Activated CD8-positive, alpha-beta T cell treated with anti-CD3 and anti-CD28 coated beads for 36 hours (primary cell): ENCODE data around the gene SLAMF7. TPM values are rescaled to one million over a fixed set of nuclear protein-coding genes. Genes with fewer than 3 reads are reported as not detected.

ENCODE experiments used
- ATAC-seq: fragments of 200-7000 bp; cut with Tn5 transposase; one replicate; pipeline ENCODE4 v1.10.0; 2021; ENCODE audit warnings: mild to moderate bottlenecking, moderate library complexity
- CTCF ChIA-PET: fragments of 350-600 bp; sonication (Branson Sonifier 250); formaldehyde crosslinking; loops from one replicate; lab custom pipeline; 2021; ENCODE audit warnings: antibody characterized with exemption; lab: Charles Lee
- POLR2A ChIA-PET: fragments of 350-600 bp; sonication (Branson Sonifier 250); formaldehyde crosslinking; loops from one replicate; lab custom pipeline; 2021; ENCODE audit warnings: antibody characterized with exemption; lab: Charles Lee
- DNase-seq: peaks from one replicate; pipeline ENCODE4 v3.0.0-alpha.2; 2020
- H3K27ac Mint-ChIP-seq: one replicate; pipeline ENCODE4 v1.8.0; 2021; ENCODE audit warnings: mild to moderate bottlenecking, mixed read lengths
- H3K27me3 Mint-ChIP-seq: one replicate; pipeline ENCODE4 v1.8.0; 2021; ENCODE audit warnings: mixed read lengths
- H3K36me3 Mint-ChIP-seq: one replicate; pipeline ENCODE4 v1.8.0; 2021; ENCODE audit warnings: low read depth, mixed read lengths
- H3K4me1 Mint-ChIP-seq: one replicate; pipeline ENCODE4 v1.8.0; 2021; ENCODE audit warnings: low read depth, mixed read lengths
- H3K4me3 Mint-ChIP-seq: one replicate; pipeline ENCODE4 v1.8.0; 2021; ENCODE audit warnings: mild to moderate bottlenecking, moderate library complexity, mixed read lengths
- H3K9me3 Mint-ChIP-seq: one replicate; pipeline ENCODE4 v1.8.0; 2021; ENCODE audit warnings: mixed read lengths
- CTCF ChIP-seq: fragments of 200-600 bp; IDR thresholded peaks from one replicate; pipeline ENCODE4 v1.8.0; 2022; ENCODE audit warnings: antibody characterized with exemption, mild to moderate bottlenecking
- intact Hi-C: fragments of 100-400 bp; cut with micrococcal nuclease; formaldehyde crosslinking; loops from one replicate; pipeline ENCODE4 v1.10.0; 2022
- total RNA-seq, 2 experiments: library from RNA; stranded (reverse); gene quantifications; one replicate each; pipeline ENCODE4 v1.2.3, GENCODE V29; 2021

The SLAMF7 gene
- total RNA-seq, 2 experiments from 2014 or later: 90.0 to 93.5 TPM

GRCh38 chr1:160748878-160749269, 9.8 kb downstream of the SLAMF7 start:
- peaks cover 95% of the 10 kb centered on the region for H3K4me1 Mint-ChIP-seq
- H3K9me3 Mint-ChIP-seq: peaks cover 5% of the 10 kb centered on the region
- ATAC-seq (no peak), DNase-seq (no peak)
- no peak for TF ChIP-seq CTCF
- no peak overlapping the region for H3K4me3 Mint-ChIP-seq
- H3K27me3 Mint-ChIP-seq: no peaks in the 10 kb centered on the region
- CTCF ChIA-PET: interaction anchor here (1.2 to 3.4 kb wide), 8 partner anchors 15 to 48 kb away, joined by 3 to 22 read pairs (median 5); no protein-coding TSS in a partner anchor
- intact Hi-C loops: loop anchor here (1.0 kb wide), 1 partner anchor 19 kb away; no protein-coding TSS in a partner anchor
- peak overlapping the region; percentile 94 for H3K27ac Mint-ChIP-seq
- H3K36me3 Mint-ChIP-seq: peaks cover 87% of the 10 kb centered on the region
- POLR2A ChIA-PET: interaction anchor here (1.0 to 1.6 kb wide), 5 partner anchors 10 to 41 kb away, joined by 3 to 5 read pairs (median 4); partner anchors contain the start of genes CD48 and SLAMF7

- peaks cover 87% of the 10 kb centered on the region for H3K4me1 Mint-ChIP-seq
- peaks cover 82% of the 10 kb centered on the region for H3K36me3 Mint-ChIP-seq
- DNase-seq: no peak
- CTCF ChIA-PET: interaction anchor here (1.0 to 3.0 kb wide), 2 partner anchors 17 to 69 kb away, joined by 3 to 22 read pairs; no protein-coding TSS in a partner anchor
- POLR2A ChIA-PET: interaction anchor here (1.2 kb wide), 1 partner anchor 8 kb away, joined by 3 read pairs; no protein-coding TSS in a partner anchor
- intact Hi-C loops: no loop called here
- TF ChIP-seq CTCF: no peak
- peaks cover 8% of the 10 kb centered on the region for H3K9me3 Mint-ChIP-seq
- H3K27ac Mint-ChIP-seq: peak overlapping the region; percentile 94
- no peak overlapping the region for H3K4me3 Mint-ChIP-seq
- ATAC-seq: no peak
- no peaks in the 10 kb centered on the region for H3K27me3 Mint-ChIP-seq
Measured at GRCh38 chr1:160750608-160751007, 11.6 kb downstream of the SLAMF7 start.

DNA sequence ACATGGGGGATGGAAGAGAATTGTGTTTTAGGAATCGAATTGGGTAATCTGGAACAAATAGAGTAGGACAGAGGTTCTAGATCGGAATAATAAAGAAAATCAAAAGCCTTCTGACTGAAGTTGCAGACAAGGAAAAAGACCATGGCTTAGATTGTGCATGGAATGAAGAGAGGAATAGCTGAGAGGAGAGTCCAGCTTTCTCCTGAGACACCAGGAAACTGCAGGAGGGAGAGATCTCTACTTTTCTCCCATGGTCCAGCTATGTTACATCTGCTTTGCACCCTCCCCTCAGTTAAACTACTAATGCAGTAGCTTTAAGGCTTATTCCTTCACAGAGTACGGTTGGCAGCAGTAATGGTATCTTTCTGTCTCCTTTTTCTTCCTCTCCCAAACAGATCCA, 13.4 kb downstream of the SLAMF7 start:
- peaks cover 87% of the 10 kb centered on the region for H3K4me1 Mint-ChIP-seq
- H3K36me3 Mint-ChIP-seq: peaks cover 85% of the 10 kb centered on the region
- ChIA-PET CTCF (interaction anchor here (1.0 to 2.3 kb wide), 7 partner anchors 9 to 26 kb away, joined by 3 to 15 read pairs (median 4); no protein-coding TSS in a partner anchor), POLR2A (interaction anchor here (0.6 to 1.2 kb wide), 7 partner anchors 9 to 130 kb away, joined by 3 to 5 read pairs (median 3); no protein-coding TSS in a partner anchor)
- no peak for DNase-seq
- TF ChIP-seq CTCF: no peak
- H3K27ac Mint-ChIP-seq: peak overlapping the region; percentile 92
- no peak for ATAC-seq
- H3K9me3 Mint-ChIP-seq: peaks cover 17% of the 10 kb centered on the region
- no peaks in the 10 kb centered on the region for H3K27me3 Mint-ChIP-seq
- intact Hi-C loops: no loop called here
- H3K4me3 Mint-ChIP-seq: peak overlapping the region; percentile 16

DNA sequence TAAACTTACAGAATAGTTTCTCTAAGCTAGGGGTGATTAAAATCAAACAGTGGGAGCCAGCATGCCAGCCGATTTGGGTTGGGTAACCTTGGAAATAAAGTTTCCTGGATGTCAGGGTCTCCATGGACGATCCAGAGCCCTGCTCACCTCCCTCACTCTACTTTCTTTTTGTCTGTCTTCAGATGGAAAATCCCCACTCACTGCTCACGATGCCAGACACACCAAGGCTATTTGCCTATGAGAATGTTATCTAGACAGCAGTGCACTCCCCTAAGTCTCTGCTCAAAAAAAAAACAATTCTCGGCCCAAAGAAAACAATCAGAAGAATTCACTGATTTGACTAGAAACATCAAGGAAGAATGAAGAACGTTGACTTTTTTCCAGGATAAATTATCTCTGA, 13.9 kb downstream of the SLAMF7 start:
- no peak for TF ChIP-seq CTCF
- peak overlapping the region; percentile 92 for H3K27ac Mint-ChIP-seq
- H3K27me3 Mint-ChIP-seq: no peaks in the 10 kb centered on the region
- DNase-seq (no peak), ATAC-seq (no peak)
- peak overlapping the region; percentile 16 for H3K4me3 Mint-ChIP-seq
- CTCF ChIA-PET: interaction anchor here (1.2 to 2.3 kb wide), 5 partner anchors 12 to 26 kb away, joined by 3 to 15 read pairs (median 4); no protein-coding TSS in a partner anchor
- H3K36me3 Mint-ChIP-seq: peaks cover 82% of the 10 kb centered on the region
- peaks cover 86% of the 10 kb centered on the region for H3K4me1 Mint-ChIP-seq
- intact Hi-C loops: no loop called here
- POLR2A ChIA-PET: interaction anchor here (0.9 to 1.2 kb wide), 4 partner anchors 9 to 50 kb away, joined by 3 to 5 read pairs (median 3); no protein-coding TSS in a partner anchor
- peaks cover 17% of the 10 kb centered on the region for H3K9me3 Mint-ChIP-seq

GRCh38 chr1:160753594-160753993, 14.5 kb downstream of the SLAMF7 start:
- POLR2A ChIA-PET: interaction anchor here (1.2 to 2.9 kb wide), 2 partner anchors 12 to 40 kb away, joined by 3 to 17 read pairs; no protein-coding TSS in a partner anchor

More at GRCh38 chr1:160753594-160753993, 14.5 kb downstream of the SLAMF7 start:
- no peak overlapping the region for H3K4me3 Mint-ChIP-seq
- peaks cover 17% of the 10 kb centered on the region for H3K9me3 Mint-ChIP-seq
- intact Hi-C loops: no loop called here
- peaks cover 83% of the 10 kb centered on the region for H3K4me1 Mint-ChIP-seq
- H3K27ac Mint-ChIP-seq: peak overlapping the region; percentile 92
- CTCF ChIA-PET: no interaction called here
- no peaks in the 10 kb centered on the region for H3K27me3 Mint-ChIP-seq
- ATAC-seq (no peak), DNase-seq (no peak)
- TF ChIP-seq CTCF: no peak
- H3K36me3 Mint-ChIP-seq: peaks cover 75% of the 10 kb centered on the region
